Stimulated activated CD4-positive, alpha-beta T cell treated with anti-CD3 and anti-CD28 coated beads, Interleukin-4, amount 100 ng/mL, for 1 hour (primary cell): ENCODE data around the gene DPP8.

Experiments
- DNase-seq: peaks from one replicate; pipeline ENCODE4 v3.0.0-alpha.2; 2020

Gene DPP8

GRCh38 chr15:65423150-65423975 is 94.1 kb downstream of the DPP8 start:
- DNase-seq: no peak

- DNase-seq: no peak
Measured at GRCh38 chr15:65421360-65422215, 95.9 kb downstream of the DPP8 start.

GRCh38 chr15:65420975-65421359 is 96.5 kb downstream of the DPP8 start:
- no peak for DNase-seq

GRCh38 chr15:65418596-65418995 is 98.9 kb downstream of the DPP8 start:
- DNase-seq: no peak

- no peak for DNase-seq
Measured at GRCh38 chr15:65416845-65417416, 100.6 kb downstream of the DPP8 start.

- DNase-seq: no peak
Measured at GRCh38 chr15:65414841-65415621, 102.5 kb downstream of the DPP8 start.

- no peak for DNase-seq
Measured at GRCh38 chr15:65413760-65414144, 103.7 kb downstream of the DPP8 start.

GRCh38 chr15:65413051-65413759 is 104.3 kb downstream of the DPP8 start:
- no peak for DNase-seq

- DNase-seq: no peak
Measured at GRCh38 chr15:65412556-65412955, 104.9 kb downstream of the DPP8 start.

- DNase-seq: no peak
Measured at GRCh38 chr15:65411465-65412071, 105.9 kb downstream of the DPP8 start.

GRCh38 chr15:65410972-65411371 is 106.5 kb downstream of the DPP8 start:
- DNase-seq: no peak

GRCh38 chr15:65410036-65410435 is 107.5 kb downstream of the DPP8 start:
- DNase-seq: no peak

GRCh38 chr15:65409036-65409631 is 108.4 kb downstream of the DPP8 start:
- no peak for DNase-seq

GRCh38 chr15:65408324-65409035 is 109.0 kb downstream of the DPP8 start:
- DNase-seq: no peak

GRCh38 chr15:65406424-65407000 is 111.0 kb downstream of the DPP8 start:
- DNase-seq: no peak

GRCh38 chr15:65405791-65406423 is 111.6 kb downstream of the DPP8 start:
- no peak for DNase-seq

GRCh38 chr15:65404186-65404872 is 113.2 kb downstream of the DPP8 start:
- DNase-seq: no peak

GRCh38 chr15:65402961-65403360 is 114.5 kb downstream of the DPP8 start:
- DNase-seq: no peak

- no peak for DNase-seq
Measured at GRCh38 chr15:65401611-65402240, 115.8 kb downstream of the DPP8 start.
